ENCODE results near the gene STX8.

DNA sequence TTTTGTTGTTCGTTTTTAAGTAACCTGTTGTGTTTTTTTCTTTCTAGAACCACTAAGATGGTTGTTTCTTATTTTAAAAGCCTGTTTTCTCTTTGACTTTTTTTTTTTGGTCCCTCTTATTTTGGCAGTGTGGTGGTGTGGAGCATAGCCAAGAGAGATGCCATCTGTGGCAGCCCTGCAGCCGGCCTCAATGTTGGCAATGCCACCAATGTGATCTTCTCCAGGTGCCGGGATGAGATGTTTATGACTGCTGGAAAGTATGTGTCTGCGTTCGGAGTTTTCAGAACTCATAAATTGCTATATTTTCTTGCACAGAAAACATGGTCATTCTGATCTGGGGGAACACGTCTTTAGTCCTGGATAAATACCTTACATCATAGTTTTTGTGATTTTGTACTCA is 18.4 kb upstream of the STX8 start:
- TF ChIP-seq, protein P1, sequence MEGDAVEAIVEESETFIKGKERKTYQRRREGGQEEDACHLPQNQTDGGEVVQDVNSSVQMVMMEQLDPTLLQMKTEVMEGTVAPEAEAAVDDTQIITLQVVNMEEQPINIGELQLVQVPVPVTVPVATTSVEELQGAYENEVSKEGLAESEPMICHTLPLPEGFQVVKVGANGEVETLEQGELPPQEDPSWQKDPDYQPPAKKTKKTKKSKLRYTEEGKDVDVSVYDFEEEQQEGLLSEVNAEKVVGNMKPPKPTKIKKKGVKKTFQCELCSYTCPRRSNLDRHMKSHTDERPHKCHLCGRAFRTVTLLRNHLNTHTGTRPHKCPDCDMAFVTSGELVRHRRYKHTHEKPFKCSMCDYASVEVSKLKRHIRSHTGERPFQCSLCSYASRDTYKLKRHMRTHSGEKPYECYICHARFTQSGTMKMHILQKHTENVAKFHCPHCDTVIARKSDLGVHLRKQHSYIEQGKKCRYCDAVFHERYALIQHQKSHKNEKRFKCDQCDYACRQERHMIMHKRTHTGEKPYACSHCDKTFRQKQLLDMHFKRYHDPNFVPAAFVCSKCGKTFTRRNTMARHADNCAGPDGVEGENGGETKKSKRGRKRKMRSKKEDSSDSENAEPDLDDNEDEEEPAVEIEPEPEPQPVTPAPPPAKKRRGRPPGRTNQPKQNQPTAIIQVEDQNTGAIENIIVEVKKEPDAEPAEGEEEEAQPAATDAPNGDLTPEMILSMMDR (IDR thresholded peaks at IDR 0.05 in 2 of 3, conservative IDR thresholded peaks at IDR 0.05 in 1 of 3; ENCODE audit: borderline replicate concordance in 1 of 3, insufficient read depth in 1 of 3, low read depth in 2 of 3, low read length in 2 of 3), result no peak
- TF ChIP-seq SP1 (IDR thresholded peaks at IDR 0.05; ENCODE audit: low read depth) (no peak), RAD21 (IDR thresholded peaks at IDR 0.05; ENCODE audit: low read depth) (no peak), YY1 (IDR thresholded peaks at IDR 0.05; ENCODE audit: extremely low read depth, insufficient replicate concordance, low read depth, low read length) (no peak), CEBPB (IDR thresholded peaks at IDR 0.05; ENCODE audit: low read depth) (no peak), POLR2AphosphoS5 (IDR thresholded peaks at IDR 0.05; ENCODE audit: low read depth, low read length) (no peak), EGR1 (IDR thresholded peaks at IDR 0.05; ENCODE audit: low read depth) (no peak), JUND (IDR thresholded peaks at IDR 0.05) (no peak)
- TF ChIP-seq, protein P2, sequence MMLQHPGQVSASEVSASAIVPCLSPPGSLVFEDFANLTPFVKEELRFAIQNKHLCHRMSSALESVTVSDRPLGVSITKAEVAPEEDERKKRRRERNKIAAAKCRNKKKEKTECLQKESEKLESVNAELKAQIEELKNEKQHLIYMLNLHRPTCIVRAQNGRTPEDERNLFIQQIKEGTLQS (IDR thresholded peaks at IDR 0.05), result no peak
